Naive B cell (primary cell): Measurements from ENCODE around the gene BIN1. TPM values are rescaled to one million over a fixed set of nuclear protein-coding genes. Genes with fewer than 3 reads are reported as not detected.

Source experiments
- polyA plus RNA-seq, 6 donors: library from polyadenylated mRNA; unstranded; fragments of 300-500 nt; fragmentation: Illumina TruSeq; gene quantifications; one replicate each; pipeline ENCODE4 v1.2.3, GENCODE V29; 2021; ENCODE audit warnings: low read depth in 6 of 6

The BIN1 gene
- polyA plus RNA-seq, 6 donors from 2014 or later: 103 to 150 (median 124) TPM

Other genes with a start within 250 kb of the BIN1 start
- gene TEX51, start 208.3 kb downstream of the BIN1 start, polyA plus RNA-seq: not detected
- not detected for gene CYP27C1, start 113.1 kb upstream of the BIN1 start, polyA plus RNA-seq
- gene ERCC3, start 187.0 kb upstream of the BIN1 start, polyA plus RNA-seq: 10 to 100 TPM; 19.0 to 32.5 (median 23.6) TPM